Spleen (tissue), 11 donors: ENCODE measurements around the gene ABT1. TPM values are rescaled to one million over a fixed set of nuclear protein-coding genes. Genes with fewer than 3 reads are reported as not detected.

ENCODE experiments used
- DNase-seq: peaks from one replicate; pipeline ENCODE4 v3.0.0-alpha.2; 2020
- H3K27ac ChIP-seq, 8 donors: fragments of 200-600 bp; sonication (generic) in 7 of 8; 1 replicate in 4 of 8; 2 replicates in 4 of 8; pipeline versions ENCODE4 v1.5.0 to v1.8.0; 2016 to 2021; ENCODE audit warnings: inconsistent platforms in 4 of 8, mild to moderate bottlenecking in 4 of 8, moderate library complexity in 1 of 8
- H3K27me3 ChIP-seq, 7 donors: fragments of 200-600 bp; sonication (generic) in 6 of 7; replicated peaks in 1 of 7; 1 replicate in 4 of 7; 2 replicates in 3 of 7; pipeline versions ENCODE4 v1.5.0 to v1.8.0; 2016 to 2021; ENCODE audit warnings: inconsistent platforms in 3 of 7, mild to moderate bottlenecking in 1 of 7
- H3K36me3 ChIP-seq, 6 donors: fragments of 200-600 bp; sonication (generic) in 5 of 6; 1 replicate in 4 of 6; 2 replicates in 2 of 6; pipeline versions ENCODE4 v1.5.0 to v1.8.0; 2016 to 2021; ENCODE audit warnings: inconsistent platforms in 2 of 6
- H3K4me1 ChIP-seq, 6 donors: fragments of 200-600 bp; sonication (generic) in 5 of 6; 1 replicate in 3 of 6; 2 replicates in 3 of 6; pipeline versions ENCODE4 v1.5.0 to v1.8.0; 2016 to 2021; ENCODE audit warnings: inconsistent platforms in 3 of 6
- H3K4me3 ChIP-seq, 8 donors: fragments of 200-600 bp; sonication (generic) in 7 of 8; 1 replicate in 4 of 8; 2 replicates in 4 of 8; pipeline versions ENCODE4 v1.5.0 to v1.8.0; 2016 to 2021; ENCODE audit warnings: inconsistent platforms in 4 of 8, mild to moderate bottlenecking in 4 of 8, moderate library complexity in 2 of 8
- H3K9me3 ChIP-seq, 8 donors: fragments of 200-600 bp; sonication (generic) in 7 of 8; 1 replicate in 4 of 8; 2 replicates in 4 of 8; pipeline versions ENCODE4 v1.5.0 to v1.8.0; 2016 to 2021; ENCODE audit warnings: inconsistent platforms in 4 of 8
- POLR2A ChIP-seq, 3 donors: fragments of 450-650 bp; IDR thresholded peaks; one replicate each; pipeline ENCODE4 v1.5.1; 2017; ENCODE audit warnings: antibody characterized with exemption in 3 of 3, mild to moderate bottlenecking in 1 of 3
- POLR2AphosphoS5 ChIP-seq, 3 donors: sonication (generic); formaldehyde crosslinking; IDR thresholded peaks; one replicate each; pipeline ENCODE4 v1.5.1; 2017; ENCODE audit warnings: antibody characterized with exemption in 3 of 3
- WGBS, 5 donors: extraction: QIAGEN DNeasy Blood & Tissue Kit in 3 of 5; methylation state at CpG; one replicate each; pipeline versions ENCODE4 v1.1.5 to v1.1.7; 2013 to 2018; 5-methylcytosine and 5-hydroxymethylcytosine counted together
- intact Hi-C: fragments of 100-400 bp; cut with DNase I; formaldehyde crosslinking; loops from one replicate; pipeline ENCODE4 v1.15.0; 2023; ENCODE audit warnings: low total_unique reads
- polyA plus RNA-seq, 3 donors: library from polyadenylated mRNA; stranded (reverse); fragments of 200-250 nt; gene quantifications; one replicate each; pipeline ENCODE4 v1.2.1, GENCODE V29; 2013
- total RNA-seq, 7 donors: library from RNA; depleted of rRNA in 3 of 7; stranded (reverse); fragments of >200 nt in 3 of 7; fragmentation: NEBNext Ultra II Directional in 4 of 7; extraction: Animal tissue kit (Norgen Biotek cat#: 25700) in 4 of 7; gene quantifications; one replicate each; pipeline versions ENCODE4 v1.1.0 to v1.2.1, GENCODE V29; 2016 to 2021
- TF ChIP-seq, protein P1 (sequence below), 11 experiments: fragments of 200-600 bp in 7 of 11; fragments of 450-650 bp in 4 of 11; sonication (generic) in 4 of 11; IDR thresholded peaks in 8 of 11; conservative IDR thresholded peaks in 3 of 11; 1 replicate in 7 of 11; 2 replicates in 4 of 11; pipeline versions ENCODE4 v1.4.0 to v1.8.0; 2016 to 2021; ENCODE audit warnings: antibody characterized with exemption in 11 of 11, inconsistent platforms in 4 of 11, mild to moderate bottlenecking in 1 of 11
- donor health status: healthy with polysubstance abuse.
- donor health status: DM: no; HTN: no; CAD: no; lungs with moderate emphysema.
- donor health status: DM: no; HTN: no; CAD: no.
- donor health status: Bipolar disorder and iron deficiency.
- donor health status: healthy.
- donor health status: DM: no; HTN: no; CAD: no.
- donor health status: DM: yes; HTN: yes; CAD: no.

ABT1 gene
- total and polyA plus RNA-seq, 10 donors, result 14.9 to 26.2 (median 19.5) TPM

DNA sequence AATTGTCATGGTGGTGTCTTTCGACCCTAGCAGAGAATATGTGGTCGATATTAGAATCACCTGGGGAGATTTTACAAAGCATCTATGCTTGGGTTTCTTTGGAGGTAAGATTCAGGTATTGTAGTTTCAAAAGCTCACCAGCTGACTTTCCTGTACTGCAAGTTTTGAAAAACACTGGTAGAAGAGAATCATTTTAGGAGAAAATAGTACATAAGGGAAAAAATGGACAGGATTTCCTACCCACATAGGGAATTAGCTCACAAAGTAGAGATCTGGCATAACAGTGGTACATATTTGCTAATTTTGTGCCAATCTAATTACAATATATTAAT, 27.4 kb upstream of the ABT1 start:
- no peak for DNase-seq
- H3K36me3 ChIP-seq, result no peaks in the 10 kb centered on the region
- WGBS, 5 donors, result 7 to 20% (median 11%) methylated on average over 2 of the region's 2 CpGs
- TF ChIP-seq POLR2A (IDR thresholded peaks at IDR 0.05) (no peak), POLR2AphosphoS5 (IDR thresholded peaks at IDR 0.05) (no peak)
- TF ChIP-seq, protein P1, sequence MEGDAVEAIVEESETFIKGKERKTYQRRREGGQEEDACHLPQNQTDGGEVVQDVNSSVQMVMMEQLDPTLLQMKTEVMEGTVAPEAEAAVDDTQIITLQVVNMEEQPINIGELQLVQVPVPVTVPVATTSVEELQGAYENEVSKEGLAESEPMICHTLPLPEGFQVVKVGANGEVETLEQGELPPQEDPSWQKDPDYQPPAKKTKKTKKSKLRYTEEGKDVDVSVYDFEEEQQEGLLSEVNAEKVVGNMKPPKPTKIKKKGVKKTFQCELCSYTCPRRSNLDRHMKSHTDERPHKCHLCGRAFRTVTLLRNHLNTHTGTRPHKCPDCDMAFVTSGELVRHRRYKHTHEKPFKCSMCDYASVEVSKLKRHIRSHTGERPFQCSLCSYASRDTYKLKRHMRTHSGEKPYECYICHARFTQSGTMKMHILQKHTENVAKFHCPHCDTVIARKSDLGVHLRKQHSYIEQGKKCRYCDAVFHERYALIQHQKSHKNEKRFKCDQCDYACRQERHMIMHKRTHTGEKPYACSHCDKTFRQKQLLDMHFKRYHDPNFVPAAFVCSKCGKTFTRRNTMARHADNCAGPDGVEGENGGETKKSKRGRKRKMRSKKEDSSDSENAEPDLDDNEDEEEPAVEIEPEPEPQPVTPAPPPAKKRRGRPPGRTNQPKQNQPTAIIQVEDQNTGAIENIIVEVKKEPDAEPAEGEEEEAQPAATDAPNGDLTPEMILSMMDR (IDR thresholded peaks at IDR 0.05 in 8 of 11, conservative IDR thresholded peaks at IDR 0.05 in 3 of 11), result no peak
- intact Hi-C loops, result no loop called here
- H3K4me1 ChIP-seq, result peaks cover 0 to 41% (median 12%) of the 10 kb centered on the region in 6 donors
- no peaks in the 10 kb centered on the region for H3K9me3 ChIP-seq
- peaks cover 0 to 7% (median 0%) of the 10 kb centered on the region in 7 donors for H3K27me3 ChIP-seq
- H3K4me3 ChIP-seq, result peak overlapping the region in 6 of 8 donors; percentile 22 to 75 (median 49)
- peak overlapping the region in 7 of 8 donors; percentile 56 to 88 (median 78) for H3K27ac ChIP-seq

DNA sequence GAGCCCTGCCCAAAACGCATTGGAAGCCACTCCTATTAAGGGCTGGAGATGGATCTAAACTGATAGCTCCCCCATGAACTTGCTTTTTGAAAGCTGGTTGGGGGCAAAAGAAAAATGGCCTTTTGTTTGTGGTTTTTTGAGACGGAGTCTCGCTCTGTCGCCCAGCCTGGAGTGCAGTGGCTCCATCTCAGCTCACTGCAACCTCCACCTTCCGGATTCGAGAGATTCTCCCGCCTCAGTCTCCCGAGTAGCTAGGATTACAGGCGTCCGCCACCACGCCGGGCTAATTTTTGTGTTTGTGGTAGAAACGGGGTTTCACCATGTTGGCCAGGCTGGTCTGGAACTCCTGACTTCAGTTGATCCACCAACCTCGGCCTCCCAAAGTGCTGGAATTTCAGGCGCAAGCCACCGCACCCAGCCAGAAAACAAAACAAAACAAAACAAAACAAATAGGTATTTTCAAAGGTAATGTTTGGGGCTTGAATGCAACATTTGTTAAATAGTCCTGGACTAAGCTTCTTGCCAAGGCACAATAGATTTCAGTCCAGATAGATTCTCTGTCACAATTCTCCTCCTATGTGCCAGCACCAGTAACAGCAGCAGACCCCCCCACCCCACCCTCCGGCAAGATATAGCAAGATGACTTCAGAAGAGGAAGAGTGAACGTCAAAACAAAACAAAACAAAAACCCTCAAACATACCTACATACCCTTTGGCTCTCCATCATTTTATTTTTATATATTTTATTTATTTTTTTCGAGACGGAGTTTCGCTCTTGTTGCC, 26.5 kb upstream of the ABT1 start:
- Histone ChIP-seq H3K27me3 (peaks cover 0 to 7% (median 0%) of the 10 kb centered on the region in 7 donors), H3K27ac (no peak overlapping the region), H3K9me3 (no peaks in the 10 kb centered on the region), H3K36me3 (no peaks in the 10 kb centered on the region), H3K4me1 (peaks cover 0 to 41% (median 12%) of the 10 kb centered on the region in 6 donors), H3K4me3 (no peak overlapping the region)
- intact Hi-C loops, result loop anchor here (10.0 kb wide), 1 partner anchor 225 kb away; no protein-coding TSS in a partner anchor
- 78 to 87% (median 85%) methylated on average over 21 of the region's 21 CpGs for WGBS, 5 donors
- TF ChIP-seq, protein P1 (IDR thresholded peaks at IDR 0.05 in 8 of 11, conservative IDR thresholded peaks at IDR 0.05 in 3 of 11), result no peak
- TF ChIP-seq POLR2A (IDR thresholded peaks at IDR 0.05) (no peak), POLR2AphosphoS5 (IDR thresholded peaks at IDR 0.05) (no peak)
- peak; percentile 60 for DNase-seq

DNA sequence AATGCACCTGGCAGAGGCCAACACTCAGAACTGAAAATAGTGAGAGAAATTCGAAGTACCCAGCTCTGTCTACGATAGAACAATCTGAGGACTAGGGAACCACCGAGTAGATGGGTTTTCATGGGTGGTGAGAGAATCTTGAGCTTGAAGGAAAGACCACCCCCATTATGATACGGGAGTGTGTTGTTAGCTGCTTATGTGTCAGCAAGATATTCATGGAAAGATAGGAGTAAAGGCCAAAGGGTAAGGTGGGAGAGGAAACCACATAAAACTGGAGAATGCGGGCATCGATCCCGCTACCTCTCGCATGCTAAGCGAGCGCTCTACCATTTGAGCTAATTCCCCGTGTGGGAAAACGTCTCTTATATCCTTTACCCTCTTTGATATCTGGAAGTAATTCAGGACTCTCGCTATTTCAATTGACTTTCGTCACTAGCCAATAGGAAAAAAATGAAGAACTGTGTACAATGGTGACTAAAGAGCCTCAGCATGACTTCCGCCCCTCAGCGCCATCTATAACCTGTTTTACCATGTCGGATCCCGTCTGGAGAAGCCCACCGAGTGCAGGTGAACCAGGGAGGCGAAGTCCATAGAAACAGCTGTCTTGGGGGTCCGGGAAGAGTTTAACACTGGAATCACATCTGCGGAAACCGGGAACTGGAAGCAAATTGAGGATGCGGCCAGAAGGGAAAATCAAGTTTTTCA, 25.0 kb upstream of the ABT1 start:
- H3K4me3 ChIP-seq, result peak overlapping the region; percentile 1 to 67 (median 42)
- peak; percentile 72 for DNase-seq
- H3K27ac ChIP-seq, result peak overlapping the region; percentile 10 to 77 (median 62)
- no peaks in the 10 kb centered on the region for H3K36me3 ChIP-seq
- no peaks in the 10 kb centered on the region for H3K9me3 ChIP-seq
- intact Hi-C loops, result loop anchor here (10.0 kb wide), 1 partner anchor 227 kb away; no protein-coding TSS in a partner anchor
- H3K27me3 ChIP-seq, result peaks cover 0 to 12% (median 0%) of the 10 kb centered on the region in 7 donors
- H3K4me1 ChIP-seq, result peaks cover 0 to 48% (median 12%) of the 10 kb centered on the region in 6 donors
- TF ChIP-seq, protein P1 (IDR thresholded peaks at IDR 0.05 in 8 of 11, conservative IDR thresholded peaks at IDR 0.05 in 3 of 11), result no peak
- TF ChIP-seq POLR2AphosphoS5 (IDR thresholded peaks at IDR 0.05) (no peak), POLR2A (IDR thresholded peaks at IDR 0.05) (no peak)
- 5 to 8% (median 6%) methylated on average over 24 of the region's 24 CpGs for WGBS, 5 donors
